Thyroid gland (tissue), 4 donors: ENCODE data around the gene IL17RC.

Experiments
- CTCF ChIP-seq, 6 experiments: fragments of 200-600 bp in 3 of 6; fragments of 450-650 bp in 3 of 6; sonication (generic) in 3 of 6; IDR thresholded peaks; one replicate each; pipeline ENCODE4 v1.5.1; 2016 to 2019; ENCODE audit warnings: antibody characterized with exemption in 6 of 6, mild to moderate bottlenecking in 2 of 6, inconsistent platforms in 1 of 6, moderate library complexity in 1 of 6
- POLR2A ChIP-seq, 2 donors: fragments of 450-650 bp; IDR thresholded peaks; one replicate each; pipeline ENCODE4 v1.6.1; 2017; ENCODE audit warnings: antibody characterized with exemption in 2 of 2, mild to moderate bottlenecking in 2 of 2, moderate library complexity in 1 of 2

- TF ChIP-seq CTCF (IDR thresholded peaks at IDR 0.05) (no peak), POLR2A (IDR thresholded peaks at IDR 0.05) (no peak)
Observed at GRCh38 chr3:9980251-9980650, 63.4 kb downstream of the IL17RC start.
